Right lobe of liver (tissue), 4 donors: ENCODE results near the gene ATG7.

Experiments used
- CTCF ChIP-seq, 4 donors: fragments of 200-600 bp in 3 of 4; fragments of 450-650 bp in 1 of 4; IDR thresholded peaks; one replicate each; pipeline versions ENCODE4 v1.5.1 to v1.8.0; 2016 to 2022; ENCODE audit warnings: antibody characterized with exemption in 4 of 4, mild to moderate bottlenecking in 2 of 4
- POLR2A ChIP-seq: fragments of 450-650 bp; IDR thresholded peaks from one replicate; pipeline ENCODE4 v1.6.1; 2017; ENCODE audit warnings: antibody characterized with exemption, mild to moderate bottlenecking
- donor health status: DM: no; HTN: no; CAD: no.
- donor health status: DM: no; HTN: no; CAD: no.
- donor health status: DM: no; HTN: yes; CAD: no.

- no peak for TF ChIP-seq CTCF (IDR thresholded peaks at IDR 0.05)
- TF ChIP-seq POLR2A, result no peak
These were observed 267.0 kb downstream of the ATG7 start for GRCh38 chr3:11539218-11539617.
